ENCODE measurements around the gene CHD5. TPM values are rescaled to one million over a fixed set of nuclear protein-coding genes. Genes with fewer than 3 reads are reported as not detected.
A peak's percentile ranks its signal among the peaks of the same experiment; 100 is the strongest.

CHD5 gene
- total RNA-seq, 1 experiment from 2014 or later, result 6.1 TPM

GRCh38 chr1:6199298-6200187 lies 19.4 kb upstream of the CHD5 start, which contains the start of gene RPL22:
Gene RPL22 (minus strand): TSS chr1:6199595. CDS start chr1:6199573, 22 bp downstream.
- CTCF ChIA-PET, result interaction anchor here (0.8 kb wide), 1 partner anchor 14 kb away, joined by 5 read pairs; no protein-coding TSS in a partner anchor
- H3K27me3 ChIP-seq (ENCODE audit: insufficient read depth, low read length), result no peaks in the 10 kb centered on the region
- peak within 1 kb of the TSS; percentile 66 for H2AFZ ChIP-seq (ENCODE audit: low read depth, low read length, poor library complexity, severe bottlenecking)
- intact Hi-C loops (cut with micrococcal nuclease), result no loop called here
- no peaks in the 10 kb centered on the region; the same call in 1 of the 2 replicates for H4K20me1 ChIP-seq (ENCODE audit: insufficient read depth)
- peak within 1 kb of the TSS; percentile 94 for H3K27ac ChIP-seq (ENCODE audit: low read depth, low read length)
- BruUV-seq (replicated peaks), result TSS peak; percentile 93
- no peaks in the 10 kb centered on the region for H3K9me2 ChIP-seq (ENCODE audit: insufficient read depth)
- ATAC-seq (peak; percentile 94), DNase-seq (ENCODE audit: low read depth, low spot score) (peak; percentile 98)
- H3K4me3 ChIP-seq (replicated peaks in 1 of 2; ENCODE audit: low read depth in 1 of 2, low read length in 2 of 2), result peak within 1 kb of the TSS; percentile 82 to 96
- H3K4me2 ChIP-seq (ENCODE audit: low read length), result peak within 1 kb of the TSS; percentile 93
- peak within 1 kb of the TSS; percentile 98 for H3K9ac ChIP-seq (ENCODE audit: low read length)
- peaks cover 22 to 41% of the 10 kb centered on the region in 2 experiments for H3K4me1 ChIP-seq (ENCODE audit: control insufficient read depth in 1 of 2, insufficient read depth in 2 of 2, low read length in 2 of 2)
- RAD21 ChIA-PET (ENCODE audit: low non-redundant PET in 1 of 2, low total read pairs in 2 of 2, uncharacterized antibody in 2 of 2, unreplicated experiment in 2 of 2), result no interaction called here
- POLR2A ChIA-PET, result interaction anchor here (1.3 kb wide), 1 partner anchor 21 kb away, joined by 3 read pairs; no protein-coding TSS in a partner anchor
- H3K36me3 ChIP-seq (ENCODE audit: control insufficient read depth in 1 of 2, insufficient read depth in 2 of 2, low read length in 2 of 2), result peaks cover 12 to 34% of the 10 kb centered on the region in 2 experiments
- H3K9me3 ChIP-seq (ENCODE audit: control insufficient read depth in 1 of 2, insufficient read depth in 1 of 2, low read depth in 1 of 2, low read length in 2 of 2), result no peaks in the 10 kb centered on the region
- H3K79me2 ChIP-seq (ENCODE audit: insufficient read depth, low read length), result peaks cover 49% of the 10 kb centered on the region
- TF ChIP-seq ATF3 (IDR thresholded peaks at IDR 0.05) (no peak), REST (IDR thresholded peaks at IDR 0.05; ENCODE audit: low read depth) (no peak), FOSL1 (IDR thresholded peaks at IDR 0.05; ENCODE audit: low read depth) (no peak), POLR2A (IDR thresholded peaks at IDR 0.05; ENCODE audit: borderline replicate concordance, extremely low read depth, insufficient read depth, insufficient read length) (peak; percentile 67), ZBTB33 (IDR thresholded peaks at IDR 0.05; ENCODE audit: extremely low read depth, insufficient replicate concordance, low read length) (no peak), ELF1 (IDR thresholded peaks at IDR 0.05; ENCODE audit: borderline replicate concordance, low read depth) (no peak), TCF7L2 (IDR thresholded peaks at IDR 0.05; ENCODE audit: borderline replicate concordance, extremely low read depth, insufficient read depth, insufficient read length) (peak; percentile 82), CBX3 (IDR thresholded peaks at IDR 0.05; ENCODE audit: low read depth) (no peak), CEBPB (IDR thresholded peaks at IDR 0.05; ENCODE audit: low read depth) (no peak), EZH2 (IDR thresholded peaks at IDR 0.05) (no peak), ZNF274 (IDR thresholded peaks at IDR 0.05; ENCODE audit: low read depth, low read length) (no peak), SRF (IDR thresholded peaks at IDR 0.05; ENCODE audit: low read depth) (no peak), EZH2phosphoT487 (IDR thresholded peaks at IDR 0.05; ENCODE audit: borderline replicate concordance) (no peak), SIN3A (IDR thresholded peaks at IDR 0.05; ENCODE audit: low read depth) (no peak), MAX (IDR thresholded peaks at IDR 0.05) (no peak), CTCF (IDR thresholded peaks at IDR 0.05 in 2 of 3, conservative IDR thresholded peaks at IDR 0.05 in 1 of 3; ENCODE audit: borderline replicate concordance in 1 of 3, insufficient read depth in 1 of 3, low read depth in 2 of 3, low read length in 2 of 3) (no peak), RAD21 (IDR thresholded peaks at IDR 0.05; ENCODE audit: low read depth) (no peak), POLR2AphosphoS5 (IDR thresholded peaks at IDR 0.05; ENCODE audit: low read depth, low read length) (peak; percentile 92)
